GM10847 (cell line): ENCODE measurements around the gene LARP4B.

Source experiments
- POLR2A ChIP-seq: IDR thresholded peaks from 2 replicates; pipeline ENCODE4 v1.6.1; 2011; ENCODE audit not compliant: insufficient read length; ENCODE audit errors: extremely low read depth

Gene LARP4B

DNA sequence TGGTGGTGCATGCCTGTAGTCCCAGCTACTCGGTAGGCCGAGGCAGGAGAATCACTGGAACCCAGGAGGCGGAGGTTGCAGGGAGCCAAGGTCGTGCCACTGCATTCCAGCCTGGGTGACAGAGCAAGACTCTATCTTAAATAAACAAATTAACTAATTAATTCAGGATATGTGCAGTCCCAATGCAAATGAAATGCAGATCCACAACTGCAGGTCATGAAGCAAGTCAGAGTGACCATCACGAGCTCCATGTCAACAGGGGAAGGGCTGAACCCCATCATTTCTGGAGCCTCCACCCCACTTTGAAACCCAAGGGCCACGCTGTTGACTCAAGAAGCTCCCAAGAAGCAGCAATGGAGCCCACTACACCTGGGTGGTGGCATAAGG lies 115.4 kb downstream of the LARP4B start:
- TF ChIP-seq POLR2A = no peak

- no peak for TF ChIP-seq POLR2A
Observed at GRCh38 chr10:815338-816090, 116.0 kb downstream of the LARP4B start.

DNA sequence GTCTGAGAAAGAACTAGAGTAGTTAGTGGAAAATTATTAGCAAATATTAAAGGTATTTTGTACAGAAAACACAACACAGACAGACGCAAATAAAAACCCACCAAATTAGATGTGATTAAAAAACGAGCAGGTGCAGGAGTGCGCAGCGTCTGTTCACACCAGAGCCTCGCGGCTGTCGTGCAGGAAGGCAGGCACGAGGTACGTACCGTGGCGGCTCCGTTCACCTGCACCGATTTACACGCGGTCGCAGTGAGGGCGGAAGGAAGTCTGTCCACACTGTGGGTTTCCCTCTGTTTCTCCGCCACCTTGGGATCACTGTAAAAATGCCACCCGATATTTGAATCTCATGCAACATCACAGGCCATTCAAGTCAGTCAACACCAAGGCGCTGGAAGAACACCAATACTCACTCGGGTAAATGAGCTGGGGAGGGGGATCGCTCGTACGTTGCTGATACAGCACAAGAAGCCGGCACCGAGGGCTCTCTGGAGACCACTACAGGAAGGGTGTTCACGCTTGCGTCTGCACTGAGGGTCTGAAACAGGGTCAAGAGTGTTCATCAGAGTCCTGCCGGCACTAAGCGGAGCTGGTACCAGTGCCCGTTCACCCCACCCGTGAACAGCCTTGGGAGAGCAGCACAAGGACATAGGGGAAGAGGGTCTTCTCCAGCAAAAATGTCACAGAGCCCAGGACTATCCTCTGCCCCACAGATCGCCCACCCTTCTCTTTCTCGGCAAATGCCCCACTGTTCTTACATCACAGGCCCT lies 116.8 kb downstream of the LARP4B start:
- no peak for TF ChIP-seq POLR2A

DNA sequence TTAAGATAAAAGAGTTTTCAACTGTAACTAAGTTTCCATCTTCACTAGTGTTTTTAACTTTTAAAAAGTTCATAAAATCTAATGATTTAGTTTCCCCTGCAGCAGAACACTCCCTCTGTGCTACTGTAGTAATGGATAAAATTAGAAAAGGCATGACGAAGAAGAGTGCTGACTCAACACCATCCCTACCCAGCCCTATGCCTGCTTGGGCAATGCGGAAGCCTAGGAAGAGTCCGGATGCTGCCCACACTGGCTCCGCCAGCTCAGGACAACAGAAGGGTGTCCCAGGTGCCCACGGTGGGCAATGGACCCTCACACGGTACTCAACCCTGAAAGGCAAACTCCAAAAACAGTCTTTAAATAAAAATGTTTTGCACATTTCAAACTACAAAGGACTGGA lies 118.2 kb downstream of the LARP4B start:
- TF ChIP-seq POLR2A = no peak

DNA sequence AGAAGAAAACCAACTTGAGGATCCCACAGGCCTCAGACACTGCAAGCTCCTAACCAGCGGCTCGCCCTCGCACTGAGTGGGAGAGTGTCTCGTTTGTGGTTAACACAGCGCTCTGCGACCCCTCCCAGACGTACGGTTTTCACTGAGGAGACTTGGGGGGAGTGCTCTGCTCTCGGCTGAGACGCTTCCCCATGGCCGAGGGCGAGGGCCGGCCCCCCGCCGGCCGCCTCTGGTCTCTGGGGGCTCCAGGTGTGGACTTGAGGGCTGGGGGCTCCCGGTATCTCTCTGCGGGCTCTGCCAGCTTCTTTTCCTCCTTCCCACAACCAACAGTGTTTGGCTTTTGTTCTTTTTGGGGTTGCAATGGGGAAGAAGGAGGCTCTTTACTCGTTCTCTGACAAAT lies 118.7 kb downstream of the LARP4B start:
- no peak for TF ChIP-seq POLR2A

- no peak for TF ChIP-seq POLR2A
Observed at GRCh38 chr10:811379-812175, 119.9 kb downstream of the LARP4B start.

- no peak for TF ChIP-seq POLR2A
Observed at GRCh38 chr10:810351-810846, 121.1 kb downstream of the LARP4B start.

- no peak for TF ChIP-seq POLR2A
Observed at GRCh38 chr10:809671-810350, 121.7 kb downstream of the LARP4B start.

GRCh38 chr10:807958-808353 lies 123.5 kb downstream of the LARP4B start:
- no peak for TF ChIP-seq POLR2A

GRCh38 chr10:807163-807957 lies 124.1 kb downstream of the LARP4B start:
- TF ChIP-seq POLR2A = no peak

DNA sequence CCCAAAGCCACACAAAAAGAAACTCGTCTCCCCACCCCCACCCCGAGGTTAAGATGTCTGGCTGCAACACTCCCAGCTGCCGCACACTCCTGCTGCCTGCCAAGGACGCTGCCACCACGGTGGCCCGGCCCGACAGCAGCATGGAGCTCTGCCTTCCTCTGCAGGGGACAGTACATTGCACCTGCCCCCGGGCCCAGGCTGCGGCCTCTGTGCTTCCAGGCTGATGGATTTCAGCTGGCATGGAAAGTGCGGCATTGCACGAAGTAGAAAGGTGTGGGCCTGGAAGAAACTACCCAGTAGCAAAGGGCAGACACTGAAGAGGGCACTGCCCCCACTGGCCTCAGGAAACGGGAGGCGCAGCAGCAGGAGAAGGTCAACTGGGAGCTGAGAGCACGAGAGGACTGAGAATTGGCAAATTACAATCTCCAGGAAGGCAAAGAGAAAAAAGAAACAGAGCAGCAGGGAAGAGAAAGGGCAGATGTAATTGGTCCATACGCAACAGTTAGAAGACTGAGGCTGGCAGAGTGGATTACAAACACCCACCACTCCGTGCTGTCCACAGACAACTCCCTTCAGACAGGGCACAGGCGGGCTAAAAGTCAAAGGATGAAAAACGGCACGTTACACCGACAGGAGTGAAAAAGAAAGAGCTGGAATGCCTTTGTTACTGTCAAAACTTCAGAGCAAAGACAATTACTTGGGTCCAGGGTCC lies 124.9 kb downstream of the LARP4B start:
- TF ChIP-seq POLR2A = no peak

DNA sequence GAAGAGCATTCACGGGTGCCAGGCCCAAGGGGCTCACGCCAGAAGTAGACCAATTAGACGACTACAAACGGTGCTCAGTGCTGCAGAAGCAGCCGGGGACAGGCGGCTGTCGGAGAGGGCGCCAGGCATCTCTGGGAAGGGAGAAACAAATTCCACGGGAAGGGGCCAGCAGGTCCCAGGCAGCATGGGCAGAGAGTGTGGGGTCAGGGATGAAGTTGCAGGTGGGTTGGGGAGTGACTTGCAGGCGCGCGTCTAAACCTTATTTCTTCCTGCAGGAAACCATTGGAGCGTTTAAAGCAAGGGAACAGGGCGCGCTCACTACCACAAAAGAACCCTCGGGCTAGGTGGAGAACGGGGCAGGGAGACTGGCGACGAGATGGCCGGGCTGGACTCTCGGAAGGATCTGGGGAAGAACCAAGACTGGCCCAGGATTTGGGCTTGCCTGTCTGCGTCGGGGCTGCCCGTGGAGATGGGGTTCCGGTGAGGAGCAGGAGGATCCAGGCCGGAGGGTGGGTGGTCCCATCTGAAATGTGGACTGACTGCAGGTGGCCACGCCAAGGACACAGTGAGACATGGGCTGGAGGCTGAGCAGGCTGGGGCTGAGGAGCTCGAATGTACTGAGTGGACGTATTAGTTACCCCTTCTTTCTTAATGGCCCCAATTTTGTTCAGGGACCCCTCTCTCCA lies 125.7 kb downstream of the LARP4B start:
- no peak for TF ChIP-seq POLR2A

DNA sequence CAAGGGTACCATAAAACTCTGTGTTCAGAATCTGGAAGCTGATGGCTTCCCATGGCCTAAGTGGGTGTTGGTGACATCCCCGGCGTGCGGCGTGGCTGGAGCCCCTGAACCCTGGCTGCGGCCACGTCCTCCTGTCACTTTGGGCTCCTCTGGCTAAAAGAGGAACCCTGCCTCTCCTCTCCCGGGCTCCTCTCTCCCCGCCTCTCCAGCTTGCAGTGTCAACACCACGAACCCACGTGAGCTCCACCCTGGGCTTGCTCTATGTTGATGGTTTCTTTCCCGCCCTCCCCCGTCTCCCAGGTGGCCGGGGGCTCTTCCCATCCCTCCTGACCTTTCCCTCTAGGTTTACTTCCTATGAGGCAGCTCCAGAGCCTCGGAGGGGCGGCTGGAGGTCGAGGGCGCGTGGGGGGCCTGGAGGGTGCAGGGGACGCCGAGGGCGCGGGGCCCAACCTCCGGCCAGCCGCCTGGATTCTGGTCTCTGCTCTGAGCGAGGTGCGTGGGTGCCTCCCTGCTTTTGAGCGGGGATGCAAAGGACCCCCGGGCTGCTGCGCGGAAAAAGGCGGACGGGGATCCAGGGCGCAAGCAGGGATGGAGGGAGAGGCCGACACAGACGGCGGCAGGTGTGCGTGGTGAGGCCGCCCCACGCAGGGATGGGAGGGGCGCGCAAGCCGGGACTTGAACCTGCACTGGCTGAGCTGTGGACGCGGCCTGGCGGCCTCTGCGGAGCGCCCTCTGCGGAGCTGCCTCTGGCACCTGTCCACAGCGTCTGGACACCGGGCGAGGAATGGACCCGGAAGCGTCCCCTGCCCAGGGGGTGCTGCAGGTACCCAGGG lies 126.5 kb downstream of the LARP4B start:
- TF ChIP-seq POLR2A = no peak
